Left colon (tissue), 2 donors: ENCODE measurements around the gene PCP4. TPM values are rescaled to one million over a fixed set of nuclear protein-coding genes. Genes with fewer than 3 reads are reported as not detected.
A peak's percentile ranks its signal among the peaks of the same experiment; 100 is the strongest.
"Not testable (repeated sequence)": the region's sequence is repeated elsewhere in the genome, so short reads cannot be mapped to it uniquely, and the experiment has no call there.

Experiments used
- ATAC-seq: fragments of 200-7000 bp; cut with Tn5 transposase; one replicate; pipeline ENCODE4 v1.9.1; 2020; ENCODE audit warnings: mild to moderate bottlenecking, moderate library complexity
- DNase-seq, 2 donors: peaks; one replicate each; pipeline ENCODE4 v3.0.0-alpha.2; 2020
- intact Hi-C, 2 donors: fragments of 100-400 bp; cut with DNase I in 1 of 2; cut with micrococcal nuclease in 1 of 2; formaldehyde crosslinking; loops; one replicate each; pipeline versions ENCODE4 v1.11.2 to v1.14.0; 2022; cut with DNase I, micrococcal nuclease
- total RNA-seq, 2 donors: library from RNA; stranded (reverse); fragmentation: NEBNext Ultra II Directional; extraction: Animal tissue kit (Norgen Biotek cat#: 25700); gene quantifications; one replicate each; pipeline ENCODE4 v1.2.1, GENCODE V29; 2021
- donor health status: DM: no; HTN: no; CAD: no.
- donor health status: DM: yes; HTN: yes; CAD: no.

PCP4 gene
- total RNA-seq, 2 donors from 2014 or later, result 0.64 to 6.5 TPM

- no peak for ATAC-seq
- intact Hi-C loops, result no loop called here
- DNase-seq, result no peak
These were observed 11.6 kb upstream of the PCP4 start for GRCh38 chr21:39855595-39855994.

- ATAC-seq (no peak), DNase-seq (no peak)
- intact Hi-C loops, result loop anchor here in 1 of 2 donors (10.0 kb wide), 1 partner anchor 264 kb away; no protein-coding TSS in a partner anchor
These were observed 6.6 kb upstream of the PCP4 start for GRCh38 chr21:39860600-39860999.

- ATAC-seq (peak; percentile 71), DNase-seq (peak; percentile 27 to 43)
- intact Hi-C loops, result loop anchor here in 1 of 2 donors (10.0 kb wide), 1 partner anchor 262 kb away; no protein-coding TSS in a partner anchor
These were observed 4.1 kb upstream of the PCP4 start for GRCh38 chr21:39863111-39863510.

GRCh38 chr21:39866093-39866492 is 1.1 kb upstream of the PCP4 start:
- intact Hi-C loops, result loop anchor here (5.0 to 10.0 kb wide), 2 partner anchors 256 to 259 kb away; no protein-coding TSS in a partner anchor
- ATAC-seq (no peak), DNase-seq (no peak)

GRCh38 chr21:39869141-39869818 is 2.0 kb downstream of the PCP4 start:
- ATAC-seq, result no peak
- intact Hi-C loops, result loop anchor here (5.0 to 10.0 kb wide), 2 partner anchors 253 to 256 kb away; no protein-coding TSS in a partner anchor
- DNase-seq, result no peak

- no peak for DNase-seq
- intact Hi-C loops, result no loop called here
- ATAC-seq, result no peak
These were observed 6.4 kb downstream of the PCP4 start for GRCh38 chr21:39873687-39874086.

GRCh38 chr21:39874206-39874605 is 7.0 kb downstream of the PCP4 start:
- DNase-seq (no peak), ATAC-seq (no peak)
- intact Hi-C loops, result no loop called here

- no peak for ATAC-seq
- no peak for DNase-seq
- intact Hi-C loops, result no loop called here
These were observed 7.5 kb downstream of the PCP4 start for GRCh38 chr21:39874759-39875158.

- no peak for DNase-seq
- intact Hi-C loops, result no loop called here
- no peak for ATAC-seq
These were observed 14.4 kb downstream of the PCP4 start for GRCh38 chr21:39881661-39882060.

- no peak for DNase-seq
- intact Hi-C loops, result no loop called here
- ATAC-seq, result no peak
These were observed 15.1 kb downstream of the PCP4 start for GRCh38 chr21:39882151-39882838.

GRCh38 chr21:39882839-39883195 is 15.6 kb downstream of the PCP4 start:
- ATAC-seq (no peak), DNase-seq (no peak)
- intact Hi-C loops, result no loop called here

- intact Hi-C loops, result no loop called here
- DNase-seq (peak; percentile 6 to 63), ATAC-seq (no peak)
These were observed 18.0 kb downstream of the PCP4 start for GRCh38 chr21:39885119-39885848.

- DNase-seq (no peak), ATAC-seq (no peak)
- intact Hi-C loops, result no loop called here
These were observed 21.6 kb downstream of the PCP4 start for GRCh38 chr21:39888848-39889247.

- ATAC-seq, result no peak
- intact Hi-C loops, result no loop called here
- no peak for DNase-seq
These were observed 23.9 kb downstream of the PCP4 start for GRCh38 chr21:39891111-39891510.

GRCh38 chr21:39891863-39892262 is 24.6 kb downstream of the PCP4 start:
- DNase-seq, intact Hi-C loops, ATAC-seq: not testable (repeated sequence)

GRCh38 chr21:39900491-39900890 is 33.3 kb downstream of the PCP4 start:
- no peak for DNase-seq
- intact Hi-C loops, result no loop called here
- no peak for ATAC-seq

GRCh38 chr21:39900911-39901310 is 33.7 kb downstream of the PCP4 start:
- intact Hi-C loops, result no loop called here
- DNase-seq (no peak), ATAC-seq (no peak)

- ATAC-seq, result no peak
- no peak for DNase-seq
- intact Hi-C loops, result no loop called here
These were observed 35.7 kb downstream of the PCP4 start for GRCh38 chr21:39902986-39903385.

- DNase-seq (no peak), ATAC-seq (no peak)
- intact Hi-C loops, result no loop called here
These were observed 37.2 kb downstream of the PCP4 start for GRCh38 chr21:39904457-39904856.
